Measurements from ENCODE around the gene OR2K2. TPM values are rescaled to one million over a fixed set of nuclear protein-coding genes. Genes with fewer than 3 reads are reported as not detected.

OR2K2 gene
- total and polyA plus RNA-seq, 9 of the 15 experiments (the other 6 are each of a cell fraction or from before 2014, with no cell fraction given), result not detected

GRCh38 chr9:111375817-111376564, 46.0 kb upstream of the OR2K2 start:
- CTCF ChIA-PET (ENCODE audit: low intra/inter-chr PET ratio), result no interaction called here
- H3K27me3 ChIP-seq (ENCODE audit: control insufficient read depth in 2 of 2, insufficient read depth in 2 of 2, low read length in 2 of 2), result no peaks in the 10 kb centered on the region
- WGBS (ENCODE audit: insufficient coverage, low coverage, missing lambda C conversion rate), result 93% methylated on average over 3 of the region's 3 CpGs
- no peaks in the 10 kb centered on the region for H3K4me1 ChIP-seq (replicated peaks in 1 of 2; ENCODE audit: control insufficient read depth in 2 of 2, insufficient read depth in 2 of 2, low read length in 2 of 2)
- H3K9ac ChIP-seq (ENCODE audit: insufficient read depth in 1 of 2, low read depth in 2 of 2, low read length in 2 of 2), result no peak overlapping the region
- BruUV-seq (replicated peaks), result no TSS peak
- H3K36me3 ChIP-seq (ENCODE audit: control insufficient read depth, insufficient read depth, low read length), result peaks cover 94% of the 10 kb centered on the region
- POLR2A ChIA-PET, result no interaction called here
- H3K9me3 ChIP-seq (replicated peaks; ENCODE audit: control insufficient read depth, insufficient read depth, low read depth, low read length), result no peaks in the 10 kb centered on the region
- no peak overlapping the region for H3K27ac ChIP-seq (ENCODE audit: extremely low read depth, low read depth, low read length)
- no peak for FAIRE-seq
- TF ChIP-seq TCF15 (CRISPR knock-in tag; IDR thresholded peaks at IDR 0.05) (no peak), ZNF77 (CRISPR knock-in tag; IDR thresholded peaks at IDR 0.05) (no peak), NR4A1 (CRISPR knock-in tag; IDR thresholded peaks at IDR 0.05) (no peak), NR4A1 (tag; IDR thresholded peaks at IDR 0.05) (no peak), NEUROD1 (IDR thresholded peaks at IDR 0.05; ENCODE audit: borderline replicate concordance, low read depth, low read length, partially characterized antibody) (no peak), MTF1 (CRISPR knock-in tag; IDR thresholded peaks at IDR 0.05; ENCODE audit: borderline replicate concordance) (no peak), RBM17 (IDR thresholded peaks at IDR 0.05; ENCODE audit: borderline replicate concordance, low read depth, low read length) (no peak), SMAD3 (CRISPR knock-in tag; conservative IDR thresholded peaks at IDR 0.05) (no peak), SAP30 (IDR thresholded peaks at IDR 0.05; ENCODE audit: borderline replicate concordance, insufficient read depth, low read depth, low read length, poor library complexity, severe bottlenecking) (no peak), MCM5 (IDR thresholded peaks at IDR 0.05; ENCODE audit: low read depth) (no peak), MITF (IDR thresholded peaks at IDR 0.05) (no peak), CC2D1A (IDR thresholded peaks at IDR 0.05) (no peak), BHLHE40 (IDR thresholded peaks at IDR 0.05; ENCODE audit: low read length) (no peak), ZNF384 (IDR thresholded peaks at IDR 0.05; ENCODE audit: low read depth, low read length) (no peak), ATF7 (IDR thresholded peaks at IDR 0.05) (no peak), ZNF79 (CRISPR knock-in tag; IDR thresholded peaks at IDR 0.05; ENCODE audit: low read depth) (no peak), PRMT5 (CRISPR knock-in tag; IDR thresholded peaks at IDR 0.05) (no peak), HNRNPLL (IDR thresholded peaks at IDR 0.05; ENCODE audit: low read depth, low read length, poor library complexity, severe bottlenecking) (no peak), MTA2 (IDR thresholded peaks at IDR 0.05; ENCODE audit: low read depth) (no peak), E2F5 (CRISPR knock-in tag; IDR thresholded peaks at IDR 0.05) (no peak), SIRT6 (IDR thresholded peaks at IDR 0.05; ENCODE audit: low read depth, low read length) (no peak)
- ATAC-seq, result no peak
- no peak for DNase-seq (ENCODE audit: extremely low read depth in 1 of 4, low spot score in 3 of 4)
- in situ Hi-C loops (cut with MboI) (no loop called here), intact Hi-C loops (cut with micrococcal nuclease) (no loop called here)
- no peaks in the 10 kb centered on the region for H4K20me1 ChIP-seq (replicated peaks; ENCODE audit: control insufficient read depth, insufficient read depth, low read length)
- H3K79me2 ChIP-seq (ENCODE audit: control insufficient read depth, insufficient read depth, low read length), result no peaks in the 10 kb centered on the region
- no peak overlapping the region for H2AFZ ChIP-seq (ENCODE audit: low read depth, low read length)
- no peaks in the 10 kb centered on the region for H3K9me1 ChIP-seq (ENCODE audit: control insufficient read depth, insufficient read depth, low read length)
- no peak overlapping the region for H3K4me2 ChIP-seq (ENCODE audit: insufficient read depth, low read length)
- H3K4me3 ChIP-seq, result no peak overlapping the region

Data from K562 (cell line).